ENCODE measurements around the gene FBXO44.

FBXO44 gene

GRCh38 chr1:11647333-11647732 lies 7.3 kb upstream of the FBXO44 start:
- H3K4me1 ChIP-seq: no peaks in the 10 kb centered on the region
- no peak overlapping the region for H3K4me3 ChIP-seq (ENCODE audit: low read depth, low read length)
- H2AFZ ChIP-seq: no peak overlapping the region
- H3K4me2 ChIP-seq (ENCODE audit: low read length): no peak overlapping the region
- no peaks in the 10 kb centered on the region for H3K27me3 ChIP-seq (ENCODE audit: control insufficient read depth, insufficient read depth, low read length)
- no peak overlapping the region for H3K27ac ChIP-seq
- no peak for TF ChIP-seq CTCF (IDR thresholded peaks at IDR 0.05)
- H3K79me2 ChIP-seq: no peaks in the 10 kb centered on the region
- H3K36me3 ChIP-seq (ENCODE audit: control insufficient read depth, insufficient read depth, low read length): no peaks in the 10 kb centered on the region
- H3K9ac ChIP-seq: no peak overlapping the region
- H3K9me3 ChIP-seq (ENCODE audit: control insufficient read depth, low read length): no peaks in the 10 kb centered on the region

GRCh38 chr1:11648039-11648438 lies 6.6 kb upstream of the FBXO44 start:
- no peak for TF ChIP-seq CTCF (IDR thresholded peaks at IDR 0.05)
- Histone ChIP-seq H3K9me3 (ENCODE audit: control insufficient read depth, low read length) (no peaks in the 10 kb centered on the region), H3K79me2 (no peaks in the 10 kb centered on the region), H2AFZ (no peak overlapping the region), H3K27ac (no peak overlapping the region), H3K27me3 (ENCODE audit: control insufficient read depth, insufficient read depth, low read length) (no peaks in the 10 kb centered on the region), H3K9ac (no peak overlapping the region), H3K36me3 (ENCODE audit: control insufficient read depth, insufficient read depth, low read length) (no peaks in the 10 kb centered on the region), H3K4me3 (ENCODE audit: low read depth, low read length) (no peak overlapping the region), H3K4me1 (no peaks in the 10 kb centered on the region), H3K4me2 (ENCODE audit: low read length) (no peak overlapping the region)

GRCh38 chr1:11648732-11649158 lies 5.9 kb upstream of the FBXO44 start:
- Histone ChIP-seq H3K27ac (no peak overlapping the region), H3K4me3 (ENCODE audit: low read depth, low read length) (no peak overlapping the region), H3K79me2 (no peaks in the 10 kb centered on the region), H3K9me3 (ENCODE audit: control insufficient read depth, low read length) (no peaks in the 10 kb centered on the region), H3K36me3 (ENCODE audit: control insufficient read depth, insufficient read depth, low read length) (no peaks in the 10 kb centered on the region), H3K9ac (no peak overlapping the region), H3K4me1 (no peaks in the 10 kb centered on the region), H3K27me3 (ENCODE audit: control insufficient read depth, insufficient read depth, low read length) (no peaks in the 10 kb centered on the region), H3K4me2 (ENCODE audit: low read length) (no peak overlapping the region), H2AFZ (no peak overlapping the region)
- no peak for TF ChIP-seq CTCF (IDR thresholded peaks at IDR 0.05)

GRCh38 chr1:11649237-11649623 lies 5.4 kb upstream of the FBXO44 start:
- Histone ChIP-seq H3K36me3 (ENCODE audit: control insufficient read depth, insufficient read depth, low read length) (no peaks in the 10 kb centered on the region), H3K4me2 (ENCODE audit: low read length) (no peak overlapping the region), H3K9me3 (ENCODE audit: control insufficient read depth, low read length) (no peaks in the 10 kb centered on the region), H3K27me3 (ENCODE audit: control insufficient read depth, insufficient read depth, low read length) (no peaks in the 10 kb centered on the region), H3K79me2 (no peaks in the 10 kb centered on the region), H3K4me3 (ENCODE audit: low read depth, low read length) (no peak overlapping the region), H3K9ac (no peak overlapping the region), H3K4me1 (no peaks in the 10 kb centered on the region), H2AFZ (no peak overlapping the region), H3K27ac (no peak overlapping the region)
- TF ChIP-seq CTCF (IDR thresholded peaks at IDR 0.05): no peak

- H3K79me2 ChIP-seq: no peaks in the 10 kb centered on the region
- TF ChIP-seq CTCF (IDR thresholded peaks at IDR 0.05): no peak
- no peak overlapping the region for H3K27ac ChIP-seq
- no peak overlapping the region for H3K4me3 ChIP-seq (ENCODE audit: low read depth, low read length)
- H2AFZ ChIP-seq: no peak overlapping the region
- H3K4me1 ChIP-seq: no peaks in the 10 kb centered on the region
- H3K9ac ChIP-seq: no peak overlapping the region
- H3K9me3 ChIP-seq (ENCODE audit: control insufficient read depth, low read length): no peaks in the 10 kb centered on the region
- no peaks in the 10 kb centered on the region for H3K36me3 ChIP-seq (ENCODE audit: control insufficient read depth, insufficient read depth, low read length)
- no peak overlapping the region for H3K4me2 ChIP-seq (ENCODE audit: low read length)
- no peaks in the 10 kb centered on the region for H3K27me3 ChIP-seq (ENCODE audit: control insufficient read depth, insufficient read depth, low read length)
Measured at GRCh38 chr1:11649624-11650330, 4.9 kb upstream of the FBXO44 start.

All from parathyroid adenoma (tissue), 2 donors.